Tibial nerve (tissue), 4 donors: ENCODE measurements around the gene KRTAP5-5.
"Not testable (repeated sequence)": the region's sequence is repeated elsewhere in the genome, so short reads cannot be mapped to it uniquely, and the experiment has no call there.

Experiments
- CTCF ChIP-seq, 5 experiments: fragments of 200-600 bp in 3 of 5; fragments of 450-650 bp in 2 of 5; sonication (generic) in 3 of 5; IDR thresholded peaks; one replicate each; pipeline ENCODE4 v1.5.1; 2016 to 2019; ENCODE audit warnings: antibody characterized with exemption in 5 of 5, mild to moderate bottlenecking in 3 of 5, moderate library complexity in 2 of 5
- EP300 ChIP-seq, 2 donors: sonication (generic); formaldehyde crosslinking; IDR thresholded peaks; one replicate each; pipeline ENCODE4 v1.6.1; 2017; ENCODE audit warnings: antibody characterized with exemption in 2 of 2, mild to moderate bottlenecking in 1 of 2
- POLR2A ChIP-seq, 2 donors: fragments of 450-650 bp; IDR thresholded peaks; one replicate each; pipeline ENCODE4 v1.6.1; 2017; ENCODE audit warnings: antibody characterized with exemption in 2 of 2, mild to moderate bottlenecking in 2 of 2, moderate library complexity in 2 of 2

- not testable (repeated sequence) for TF ChIP-seq CTCF, POLR2A, EP300 (IDR thresholded peaks at IDR 0.05)
Measured at GRCh38 chr11:1598406-1598805, 31.2 kb upstream of the KRTAP5-5 start.
